ENCODE data around the gene OSBPL8. TPM values are rescaled to one million over a fixed set of nuclear protein-coding genes. Genes with fewer than 3 reads are reported as not detected.

OSBPL8 gene
- total RNA-seq, 2 experiments from 2014 or later: 154 to 160 TPM

DNA sequence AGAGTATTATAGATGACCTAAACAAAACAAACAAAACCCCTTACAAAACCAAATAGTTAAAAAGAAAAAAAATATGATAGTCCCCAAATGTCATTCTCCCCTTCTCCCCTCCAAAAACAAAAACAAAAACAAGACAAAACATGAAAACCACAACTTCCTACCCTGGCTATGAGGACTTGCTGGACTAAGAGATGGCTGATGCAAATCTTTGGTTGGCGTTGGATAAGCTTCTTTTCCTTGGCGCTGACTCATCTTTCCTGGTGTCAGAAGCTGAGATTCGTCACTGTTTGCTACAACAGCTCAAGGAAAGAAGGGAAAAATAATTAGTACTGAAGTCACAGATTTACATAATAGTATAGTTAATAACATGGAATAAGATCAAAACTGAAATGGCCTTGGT is 108.9 kb downstream of the OSBPL8 start:
- no peak overlapping the region for H3K27ac Mint-ChIP-seq
- H3K36me3 ChIP-seq (ENCODE audit: insufficient read depth, low read length): peaks cover 25% of the 10 kb centered on the region
- H3K4me1 ChIP-seq (ENCODE audit: insufficient read depth, low read length): no peaks in the 10 kb centered on the region
- no peak overlapping the region for H3K4me3 ChIP-seq (ENCODE audit: low read length)
- no peaks in the 10 kb centered on the region for H3K9me3 ChIP-seq (ENCODE audit: control insufficient read depth in 1 of 2, insufficient read depth in 1 of 2, low read length in 2 of 2)
- peaks cover 49% of the 10 kb centered on the region for H3K4me1 Mint-ChIP-seq (ENCODE audit: low read depth)
- ATAC-seq (ENCODE audit: poor library complexity): no peak
- no peak overlapping the region for H3K4me3 Mint-ChIP-seq
- DNase-seq: peak in 2 of 14 experiments; percentile 31 to 46
- no peaks in the 10 kb centered on the region for H3K27me3 ChIP-seq (ENCODE audit: control insufficient read depth in 1 of 2, insufficient read depth in 2 of 2, low read length in 2 of 2)
- H3K27me3 Mint-ChIP-seq: no peaks in the 10 kb centered on the region
- ChIA-PET POLR2A (no interaction called here), CTCF (no interaction called here)
- TF ChIP-seq, protein P1, sequence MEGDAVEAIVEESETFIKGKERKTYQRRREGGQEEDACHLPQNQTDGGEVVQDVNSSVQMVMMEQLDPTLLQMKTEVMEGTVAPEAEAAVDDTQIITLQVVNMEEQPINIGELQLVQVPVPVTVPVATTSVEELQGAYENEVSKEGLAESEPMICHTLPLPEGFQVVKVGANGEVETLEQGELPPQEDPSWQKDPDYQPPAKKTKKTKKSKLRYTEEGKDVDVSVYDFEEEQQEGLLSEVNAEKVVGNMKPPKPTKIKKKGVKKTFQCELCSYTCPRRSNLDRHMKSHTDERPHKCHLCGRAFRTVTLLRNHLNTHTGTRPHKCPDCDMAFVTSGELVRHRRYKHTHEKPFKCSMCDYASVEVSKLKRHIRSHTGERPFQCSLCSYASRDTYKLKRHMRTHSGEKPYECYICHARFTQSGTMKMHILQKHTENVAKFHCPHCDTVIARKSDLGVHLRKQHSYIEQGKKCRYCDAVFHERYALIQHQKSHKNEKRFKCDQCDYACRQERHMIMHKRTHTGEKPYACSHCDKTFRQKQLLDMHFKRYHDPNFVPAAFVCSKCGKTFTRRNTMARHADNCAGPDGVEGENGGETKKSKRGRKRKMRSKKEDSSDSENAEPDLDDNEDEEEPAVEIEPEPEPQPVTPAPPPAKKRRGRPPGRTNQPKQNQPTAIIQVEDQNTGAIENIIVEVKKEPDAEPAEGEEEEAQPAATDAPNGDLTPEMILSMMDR (IDR thresholded peaks at IDR 0.05): no peak
- H3K36me3 Mint-ChIP-seq (ENCODE audit: low read depth): peaks cover 60% of the 10 kb centered on the region
- no peaks in the 10 kb centered on the region for H3K9me3 Mint-ChIP-seq
- intact Hi-C loops (cut with DNase I, micrococcal nuclease): loop anchor here (5.0 to 10.0 kb wide), 5 partner anchors 363 to 926 kb away; partner anchors contain the start of gene NAP1L1 (in 1 of the 2)
- H3K27ac ChIP-seq (ENCODE audit: low read depth in 1 of 2, low read length in 2 of 2): no peak overlapping the region

DNA sequence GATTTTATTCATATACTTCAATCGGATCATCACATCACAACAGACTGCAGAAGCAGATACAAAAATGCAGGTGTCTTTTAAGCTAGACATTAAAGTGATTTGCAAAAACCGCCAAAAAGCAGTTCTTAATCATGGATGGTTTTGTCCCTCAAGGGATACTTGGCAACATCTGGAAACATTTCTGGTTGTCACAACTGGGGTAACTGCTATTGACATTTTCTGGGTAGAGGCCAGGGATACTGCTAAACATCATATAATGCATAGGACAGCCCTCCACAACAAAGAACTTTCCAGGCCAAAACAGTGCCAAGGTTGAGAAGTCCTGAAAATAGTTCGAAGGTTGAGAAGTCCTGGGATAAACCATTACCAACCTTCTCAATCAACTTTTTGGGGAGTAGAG is 109.6 kb downstream of the OSBPL8 start:
- Mint-ChIP-seq H3K4me1 (ENCODE audit: low read depth) (peaks cover 51% of the 10 kb centered on the region), H3K27me3 (no peaks in the 10 kb centered on the region), H3K27ac (no peak overlapping the region), H3K36me3 (ENCODE audit: low read depth) (peaks cover 63% of the 10 kb centered on the region), H3K4me3 (no peak overlapping the region), H3K9me3 (no peaks in the 10 kb centered on the region)
- H3K4me3 ChIP-seq (ENCODE audit: low read length): no peak overlapping the region
- H3K27me3 ChIP-seq (ENCODE audit: control insufficient read depth in 1 of 2, insufficient read depth in 2 of 2, low read length in 2 of 2): no peaks in the 10 kb centered on the region
- H3K4me1 ChIP-seq (ENCODE audit: insufficient read depth, low read length): no peaks in the 10 kb centered on the region
- H3K36me3 ChIP-seq (ENCODE audit: insufficient read depth, low read length): peaks cover 25% of the 10 kb centered on the region
- ATAC-seq (ENCODE audit: poor library complexity) (no peak), DNase-seq (no peak)
- intact Hi-C loops (cut with DNase I, micrococcal nuclease): loop anchor here (5.0 to 10.0 kb wide), 6 partner anchors 38 to 925 kb away; partner anchors contain the start of gene NAP1L1 (in 1 of the 2)
- no peak overlapping the region for H3K27ac ChIP-seq (ENCODE audit: low read depth in 1 of 2, low read length in 2 of 2)
- ChIA-PET CTCF (no interaction called here), POLR2A (no interaction called here)
- TF ChIP-seq, protein P1 (IDR thresholded peaks at IDR 0.05): no peak
- no peaks in the 10 kb centered on the region for H3K9me3 ChIP-seq (ENCODE audit: control insufficient read depth in 1 of 2, insufficient read depth in 1 of 2, low read length in 2 of 2)

DNA sequence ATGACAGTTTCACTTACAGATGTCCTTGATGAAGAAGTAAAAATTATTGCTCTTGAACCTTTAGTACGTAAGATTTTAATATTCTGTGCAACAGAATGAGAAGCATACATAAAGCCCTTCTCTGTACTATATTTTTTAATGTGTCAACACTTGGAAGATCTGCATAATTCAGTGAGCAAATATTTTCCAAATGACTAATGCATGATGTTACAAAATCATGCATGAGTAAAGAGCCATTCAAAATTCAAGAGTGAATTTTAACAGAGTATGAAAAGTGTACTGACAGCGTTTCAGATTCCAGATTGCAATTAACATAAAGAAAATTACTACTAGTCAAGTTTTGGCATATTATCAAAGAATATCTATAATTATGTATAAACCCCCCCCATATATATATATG is 110.0 kb downstream of the OSBPL8 start:
- ChIA-PET CTCF (no interaction called here), POLR2A (no interaction called here)
- no peaks in the 10 kb centered on the region for H3K4me1 ChIP-seq (ENCODE audit: insufficient read depth, low read length)
- no peak overlapping the region for H3K4me3 ChIP-seq (ENCODE audit: low read length)
- ATAC-seq (ENCODE audit: poor library complexity): no peak
- no peak for DNase-seq
- TF ChIP-seq, protein P1 (IDR thresholded peaks at IDR 0.05): no peak
- peaks cover 64% of the 10 kb centered on the region for H3K36me3 Mint-ChIP-seq (ENCODE audit: low read depth)
- peaks cover 25% of the 10 kb centered on the region for H3K36me3 ChIP-seq (ENCODE audit: insufficient read depth, low read length)
- H3K27me3 Mint-ChIP-seq: no peaks in the 10 kb centered on the region
- H3K27me3 ChIP-seq (ENCODE audit: control insufficient read depth in 1 of 2, insufficient read depth in 2 of 2, low read length in 2 of 2): no peaks in the 10 kb centered on the region
- no peak overlapping the region for H3K27ac ChIP-seq (ENCODE audit: low read depth in 1 of 2, low read length in 2 of 2)
- no peaks in the 10 kb centered on the region for H3K9me3 ChIP-seq (ENCODE audit: control insufficient read depth in 1 of 2, insufficient read depth in 1 of 2, low read length in 2 of 2)
- peaks cover 55% of the 10 kb centered on the region for H3K4me1 Mint-ChIP-seq (ENCODE audit: low read depth)
- H3K27ac Mint-ChIP-seq: no peak overlapping the region
- no peak overlapping the region for H3K4me3 Mint-ChIP-seq
- intact Hi-C loops (cut with DNase I, micrococcal nuclease): loop anchor here in 1 of 2 experiments (5.0 kb wide), 1 partner anchor 37 kb away; no protein-coding TSS in a partner anchor
- no peaks in the 10 kb centered on the region for H3K9me3 Mint-ChIP-seq

Measured in CD4-positive, alpha-beta T cell (primary cell).